Measurements from ENCODE around the gene TBC1D13. TPM values are rescaled to one million over a fixed set of nuclear protein-coding genes. Genes with fewer than 3 reads are reported as not detected.

TBC1D13 gene
- total and polyA plus RNA-seq, 2 experiments from 2014 or later, result 8.3 to 19.4 TPM

- TF ChIP-seq ZNF462 (CRISPR knock-in tag; IDR thresholded peaks at IDR 0.05), result no peak
Observed at GRCh38 chr9:128771094-128771721, 15.8 kb upstream of the TBC1D13 start (continued).

DNA sequence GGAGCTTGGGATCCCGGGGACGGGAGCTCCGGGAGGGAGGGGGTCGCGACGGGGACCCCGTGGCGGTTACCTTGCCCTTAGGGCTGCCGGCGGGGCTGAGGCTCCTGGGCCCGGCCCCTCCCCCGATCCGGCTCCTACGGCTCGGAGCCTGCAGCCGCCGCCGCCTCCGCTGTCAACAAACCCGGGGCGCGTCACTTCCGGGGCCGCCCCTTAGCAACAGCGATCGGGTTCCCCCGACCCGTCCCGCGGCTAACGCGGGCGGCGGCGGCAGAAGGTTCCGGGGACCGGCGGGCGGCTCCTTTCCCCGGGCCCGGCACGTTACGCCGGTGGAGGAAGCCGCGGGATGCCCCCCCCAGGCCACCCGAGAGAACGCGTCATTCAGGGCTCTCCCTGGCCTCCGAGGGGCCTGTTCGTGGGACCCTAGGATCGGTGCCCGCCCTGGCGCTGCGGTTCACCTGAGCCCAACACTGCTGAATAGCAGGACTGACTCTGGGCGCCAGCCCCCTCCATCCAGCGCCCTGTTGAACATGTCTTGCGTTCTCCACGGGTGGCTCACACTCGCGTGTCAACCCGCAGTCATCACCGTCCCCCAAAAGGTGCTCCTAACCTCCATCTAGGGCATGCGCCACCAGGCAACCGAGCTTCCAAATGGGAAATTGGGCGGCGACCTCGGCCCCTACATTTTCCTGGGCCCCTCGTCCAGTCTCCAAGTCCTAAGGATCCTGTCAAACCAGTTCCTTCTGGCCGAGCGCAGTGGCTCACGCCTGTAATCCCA is 15.1 kb upstream of the TBC1D13 start, which contains the start of gene ZER1:
Gene ZER1 (minus strand): TSS at position 183 of the 775 bp plus-strand sequence. CDS start 16,362 bp downstream, outside the sequence.
- H3K36me3 Mint-ChIP-seq (ENCODE audit: low read depth), result no peaks in the 10 kb centered on the region; the same call in 1 of the 3 replicates
- Histone ChIP-seq H2AFZ (peak within 1 kb of the TSS; percentile 99), H3K4me2 (peak within 1 kb of the TSS; percentile 97), H3K4me1 (ENCODE audit: insufficient read depth) (peaks cover 9% of the 10 kb centered on the region), H3K36me3 (ENCODE audit: insufficient read depth) (no peaks in the 10 kb centered on the region), H4K20me1 (replicated peaks; ENCODE audit: insufficient read depth) (no peaks in the 10 kb centered on the region), H3K79me2 (replicated peaks; ENCODE audit: insufficient read depth) (peaks cover 16% of the 10 kb centered on the region), H3K9me2 (ENCODE audit: insufficient read depth) (no peaks in the 10 kb centered on the region), H3K4me3 (peak within 1 kb of the TSS; percentile 97), H3K27ac (ENCODE audit: low read depth) (peak within 1 kb of the TSS; percentile 99), H3F3A (replicated peaks; ENCODE audit: low read depth) (peaks cover 26% of the 10 kb centered on the region), H3K27me3 (ENCODE audit: insufficient read depth) (no peaks in the 10 kb centered on the region)
- peak within 1 kb of the TSS; percentile 94 for H3K4me3 Mint-ChIP-seq
- ATAC-seq (peak; percentile 93), DNase-seq (ENCODE audit: low spot score) (peak; percentile 96)
- TF ChIP-seq, protein P1, sequence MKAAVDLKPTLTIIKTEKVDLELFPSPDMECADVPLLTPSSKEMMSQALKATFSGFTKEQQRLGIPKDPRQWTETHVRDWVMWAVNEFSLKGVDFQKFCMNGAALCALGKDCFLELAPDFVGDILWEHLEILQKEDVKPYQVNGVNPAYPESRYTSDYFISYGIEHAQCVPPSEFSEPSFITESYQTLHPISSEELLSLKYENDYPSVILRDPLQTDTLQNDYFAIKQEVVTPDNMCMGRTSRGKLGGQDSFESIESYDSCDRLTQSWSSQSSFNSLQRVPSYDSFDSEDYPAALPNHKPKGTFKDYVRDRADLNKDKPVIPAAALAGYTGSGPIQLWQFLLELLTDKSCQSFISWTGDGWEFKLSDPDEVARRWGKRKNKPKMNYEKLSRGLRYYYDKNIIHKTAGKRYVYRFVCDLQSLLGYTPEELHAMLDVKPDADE (IDR thresholded peaks at IDR 0.05), result peak; percentile 59; the same call in 1 of the 2 replicates
- peak; percentile 62 for TF ChIP-seq POLR2AphosphoS5 (IDR thresholded peaks at IDR 0.05; ENCODE audit: low read depth)
- no peak for TF ChIP-seq EZH2phosphoT487 (IDR thresholded peaks at IDR 0.05; ENCODE audit: unreplicated experiment)
- no peak for TF ChIP-seq JUNB (IDR thresholded peaks at IDR 0.05; ENCODE audit: unreplicated experiment)
- no peak for TF ChIP-seq ZNF331 (CRISPR knock-in tag; IDR thresholded peaks at IDR 0.05; ENCODE audit: low read depth)
- peak; percentile 96 for TF ChIP-seq CREB1 (CRISPR knock-in tag; IDR thresholded peaks at IDR 0.05; ENCODE audit: low read depth)
- TF ChIP-seq, protein P2, sequence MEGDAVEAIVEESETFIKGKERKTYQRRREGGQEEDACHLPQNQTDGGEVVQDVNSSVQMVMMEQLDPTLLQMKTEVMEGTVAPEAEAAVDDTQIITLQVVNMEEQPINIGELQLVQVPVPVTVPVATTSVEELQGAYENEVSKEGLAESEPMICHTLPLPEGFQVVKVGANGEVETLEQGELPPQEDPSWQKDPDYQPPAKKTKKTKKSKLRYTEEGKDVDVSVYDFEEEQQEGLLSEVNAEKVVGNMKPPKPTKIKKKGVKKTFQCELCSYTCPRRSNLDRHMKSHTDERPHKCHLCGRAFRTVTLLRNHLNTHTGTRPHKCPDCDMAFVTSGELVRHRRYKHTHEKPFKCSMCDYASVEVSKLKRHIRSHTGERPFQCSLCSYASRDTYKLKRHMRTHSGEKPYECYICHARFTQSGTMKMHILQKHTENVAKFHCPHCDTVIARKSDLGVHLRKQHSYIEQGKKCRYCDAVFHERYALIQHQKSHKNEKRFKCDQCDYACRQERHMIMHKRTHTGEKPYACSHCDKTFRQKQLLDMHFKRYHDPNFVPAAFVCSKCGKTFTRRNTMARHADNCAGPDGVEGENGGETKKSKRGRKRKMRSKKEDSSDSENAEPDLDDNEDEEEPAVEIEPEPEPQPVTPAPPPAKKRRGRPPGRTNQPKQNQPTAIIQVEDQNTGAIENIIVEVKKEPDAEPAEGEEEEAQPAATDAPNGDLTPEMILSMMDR (conservative IDR thresholded peaks at IDR 0.05; ENCODE audit: low read depth in 2 of 2), result no peak
- TF ChIP-seq STAT1 (IDR thresholded peaks at IDR 0.05; ENCODE audit: unreplicated experiment), result no peak
- peak within 1 kb of the TSS; percentile 97 for H3K27ac Mint-ChIP-seq
- H3K9me3 Mint-ChIP-seq, result peaks cover 8% of the 10 kb centered on the region; the same call in 2 of the 3 replicates
- H3K4me1 Mint-ChIP-seq, result peaks cover 7% of the 10 kb centered on the region
- H3K27me3 Mint-ChIP-seq (ENCODE audit: insufficient read depth, low read depth, poor library complexity), result peaks cover 12% of the 10 kb centered on the region
